GM12892 (cell line): ENCODE results near the gene BAZ2B.
A peak's percentile ranks its signal among the peaks of the same experiment; 100 is the strongest.

ENCODE experiments used
- DNase-seq: peaks from one replicate; pipeline ENCODE4 v3.0.0; 2011; ENCODE audit not compliant: insufficient read length
- FAIRE-seq: peaks from 2 replicates; lab custom pipeline; 2011; peaks lifted over from hg19 to GRCh38; lab: Jason Lieb, UNC
- POLR2A ChIP-seq: IDR thresholded peaks from 2 replicates; pipeline ENCODE4 v1.6.1; 2011; ENCODE audit warnings: low read depth, low read length, control low read depth
- POLR2AphosphoS5 ChIP-seq: IDR thresholded peaks from 2 replicates; pipeline ENCODE4 v1.6.1; 2011; ENCODE audit warnings: low read depth, low read length, control low read depth
- TAF1 ChIP-seq: IDR thresholded peaks from 2 replicates; pipeline ENCODE4 v1.6.1; 2011; ENCODE audit warnings: low read depth, mild to moderate bottlenecking, control low read depth, low read length, borderline replicate concordance

BAZ2B gene

DNA sequence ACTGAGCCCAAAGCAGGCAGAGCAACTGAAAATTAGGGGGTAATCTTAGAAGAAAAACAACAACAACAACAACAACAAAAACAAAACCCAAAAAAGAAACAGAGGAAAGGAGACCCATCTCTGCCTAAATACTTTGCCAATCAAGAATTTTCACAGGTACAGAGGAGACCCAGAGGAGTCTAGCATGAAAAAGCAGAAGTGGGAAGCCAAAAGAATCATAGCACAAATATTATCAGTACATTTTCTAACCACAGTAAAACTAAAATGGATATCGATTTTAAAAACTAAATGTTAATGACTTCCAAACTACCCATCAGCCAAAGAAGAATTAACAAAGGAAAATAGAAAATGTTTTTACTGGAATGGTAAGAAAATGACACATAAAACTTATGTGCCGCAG lies 148.1 kb downstream of the BAZ2B start:
- no peak for FAIRE-seq

DNA sequence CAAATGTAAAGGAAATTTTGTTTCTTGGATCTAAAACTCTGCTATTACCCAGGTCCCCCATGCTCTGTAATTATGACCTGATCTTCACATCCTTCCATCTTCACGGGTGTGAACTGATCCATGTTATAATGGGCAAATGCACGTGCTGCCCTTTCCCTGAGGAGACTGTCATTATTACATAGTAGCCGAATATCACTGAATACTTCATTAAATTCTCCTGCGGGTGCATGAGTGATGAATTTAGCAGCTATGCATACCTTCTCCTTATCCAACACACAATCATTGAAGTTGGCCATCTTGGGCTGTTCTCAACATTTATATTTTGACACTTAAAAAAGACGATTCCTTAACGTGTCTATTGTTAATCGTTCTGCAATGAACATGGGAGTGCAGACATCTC lies 153.4 kb downstream of the BAZ2B start:
- FAIRE-seq, result no peak

More for the DNA sequence above, 148.1 kb downstream of the BAZ2B start:
- DNase-seq, result no peak
- TF ChIP-seq TAF1 (no peak), POLR2A (no peak), POLR2AphosphoS5 (no peak)

DNA sequence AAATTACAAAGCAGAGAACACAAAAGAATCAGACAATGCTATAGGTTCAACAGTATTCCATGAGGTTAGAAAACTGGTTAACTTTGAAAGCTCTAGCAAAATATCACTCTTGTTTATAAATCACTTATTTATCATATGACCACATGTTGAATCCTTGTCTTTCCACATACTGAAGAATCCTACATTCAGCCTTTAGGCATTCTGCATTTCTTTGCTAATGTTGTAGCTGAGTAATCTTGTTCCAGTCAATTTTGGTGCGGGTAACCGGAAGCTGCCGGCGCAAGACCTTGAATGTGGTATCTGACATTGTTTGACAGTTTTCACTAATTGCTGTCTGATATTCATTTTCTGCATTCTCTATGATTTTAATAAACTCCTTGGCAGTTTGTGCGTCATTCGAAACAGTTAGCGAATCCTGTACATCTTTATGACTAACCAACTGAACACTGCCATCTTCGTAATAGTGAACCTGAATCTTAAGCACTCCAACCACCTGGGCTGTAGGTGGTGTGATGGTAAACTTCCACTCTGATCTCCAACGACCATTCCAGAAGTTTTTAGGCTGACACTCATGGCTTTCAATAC lies 154.1 kb downstream of the BAZ2B start:
- TF ChIP-seq POLR2AphosphoS5 (no peak), POLR2A (no peak), TAF1 (no peak)
- FAIRE-seq (no peak), DNase-seq (no peak)

More for the DNA sequence above, 153.4 kb downstream of the BAZ2B start:
- TF ChIP-seq POLR2A (no peak), TAF1 (no peak), POLR2AphosphoS5 (no peak)
- no peak for DNase-seq

DNA sequence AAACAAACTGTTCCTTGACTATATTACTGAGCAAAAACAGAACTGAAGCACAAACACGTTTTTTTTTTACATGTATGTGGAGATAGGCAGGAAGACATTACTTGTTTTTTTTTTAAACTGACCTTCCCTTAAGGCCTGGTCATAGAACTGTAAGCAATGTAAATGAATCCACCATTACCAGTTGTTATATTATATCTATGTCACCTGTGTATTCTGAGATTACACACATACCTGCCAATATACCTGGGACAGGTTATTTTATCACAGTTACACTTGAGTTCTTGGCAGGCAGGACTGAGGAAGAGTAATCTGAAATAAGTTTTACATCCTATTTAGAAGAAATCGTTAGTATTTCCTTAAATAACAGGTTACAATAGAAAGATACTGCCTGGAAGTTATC lies 155.3 kb downstream of the BAZ2B start:
- DNase-seq (no peak), FAIRE-seq (no peak)
- TF ChIP-seq POLR2A, result no peak

- TF ChIP-seq TAF1, result no peak
- DNase-seq (no peak), FAIRE-seq (no peak)
Observed at GRCh38 chr2:159460227-159460626, 156.1 kb downstream of the BAZ2B start.

DNA sequence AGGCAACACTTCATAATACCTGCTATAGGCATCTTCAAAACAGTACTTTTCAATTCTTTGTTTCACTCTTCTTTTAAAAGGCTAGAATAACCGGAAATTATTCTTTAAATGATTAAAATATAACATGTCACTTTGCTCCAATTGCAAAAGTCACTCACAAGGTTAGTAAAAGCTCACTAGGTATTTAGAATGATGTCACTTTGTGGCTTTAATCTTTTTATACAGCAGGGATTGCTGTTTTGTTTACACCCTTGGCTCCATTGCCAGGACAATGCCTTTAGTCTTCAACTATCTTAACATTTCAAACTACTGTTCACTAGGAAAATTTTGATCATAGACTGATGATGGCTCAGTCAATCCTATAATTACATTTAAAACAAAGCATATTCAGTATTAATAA lies 157.1 kb downstream of the BAZ2B start:
- no peak for TF ChIP-seq POLR2AphosphoS5
- no peak for TF ChIP-seq POLR2A
- no peak for FAIRE-seq

DNA sequence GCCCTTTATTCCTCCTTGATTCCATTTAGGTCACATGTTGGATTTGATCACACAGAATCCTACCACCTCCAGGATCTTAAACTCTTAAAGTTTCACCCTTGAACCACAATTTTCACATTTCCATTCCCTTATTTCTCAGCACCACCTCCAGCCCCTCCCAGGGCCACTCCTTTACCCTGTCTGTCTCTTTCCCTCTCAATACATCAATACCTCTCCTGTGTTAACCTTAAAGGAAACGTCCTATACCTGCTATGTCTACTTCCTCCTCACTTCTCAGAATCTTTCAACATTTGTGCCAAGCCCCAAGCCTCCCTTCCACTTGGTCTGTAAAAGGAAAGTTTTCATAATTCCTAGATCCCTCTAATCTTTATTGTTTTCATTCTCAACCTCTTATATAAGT lies 158.8 kb downstream of the BAZ2B start:
- DNase-seq, result no peak
- TF ChIP-seq POLR2A (no peak), TAF1 (no peak), POLR2AphosphoS5 (no peak)
- FAIRE-seq, result no peak

More for the DNA sequence above, 157.1 kb downstream of the BAZ2B start:
- DNase-seq, result no peak

DNA sequence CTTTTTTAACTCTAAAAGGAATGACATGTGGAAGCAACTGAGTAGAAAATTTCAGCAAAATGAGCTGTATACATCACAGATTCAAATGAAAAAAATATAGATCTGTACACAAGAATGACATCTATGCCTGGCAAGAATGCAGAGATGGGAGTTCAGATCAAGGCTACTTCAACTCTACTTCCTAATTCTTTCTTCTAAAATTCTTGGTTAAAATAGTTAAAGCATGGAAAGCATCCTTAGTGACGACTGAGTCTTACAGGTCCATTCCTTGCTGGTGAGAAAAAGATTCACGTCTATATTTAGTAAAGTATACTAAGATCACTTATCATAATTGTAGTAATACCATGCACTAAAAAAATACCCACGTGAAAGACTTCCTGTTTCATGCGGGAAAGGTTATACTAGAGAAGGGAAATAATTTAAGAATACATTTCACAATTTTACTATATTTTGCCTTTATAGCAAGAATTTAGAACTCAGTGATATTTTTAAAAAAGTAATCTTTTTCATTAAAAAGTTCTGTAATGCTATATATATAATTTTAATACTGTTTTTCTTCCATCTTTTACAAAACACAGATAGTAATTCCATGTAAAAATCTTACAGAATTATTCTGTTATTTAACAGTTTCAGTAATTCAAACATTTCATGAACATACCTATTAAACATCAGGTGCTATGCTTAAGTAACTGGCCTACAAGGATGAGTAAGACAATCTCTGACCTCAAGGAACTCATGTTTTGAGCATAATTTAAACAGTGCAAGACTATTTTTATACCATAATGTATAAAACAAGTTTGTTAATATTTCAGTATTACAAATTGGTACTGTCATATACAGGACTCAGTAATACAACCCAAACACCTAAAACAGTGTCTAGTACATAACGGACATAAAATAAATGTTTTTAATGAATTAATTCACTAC lies 159.6 kb downstream of the BAZ2B start:
- peak; percentile 9 for FAIRE-seq
- TF ChIP-seq TAF1 (no peak), POLR2A (no peak), POLR2AphosphoS5 (no peak)
- DNase-seq, result no peak

- DNase-seq (no peak), FAIRE-seq (no peak)
Observed at GRCh38 chr2:159455330-159455918, 160.9 kb downstream of the BAZ2B start.

GRCh38 chr2:159454185-159454584 lies 162.2 kb downstream of the BAZ2B start:
- no peak for DNase-seq
- FAIRE-seq, result no peak
- TF ChIP-seq POLR2A, result no peak
- no peak for TF ChIP-seq TAF1
- no peak for TF ChIP-seq POLR2AphosphoS5

More at GRCh38 chr2:159455330-159455918, 160.9 kb downstream of the BAZ2B start:
- TF ChIP-seq POLR2A (no peak), POLR2AphosphoS5 (no peak), TAF1 (no peak)

- TF ChIP-seq POLR2AphosphoS5, result no peak
- TF ChIP-seq POLR2A, result no peak
- no peak for TF ChIP-seq TAF1
- no peak for DNase-seq
- no peak for FAIRE-seq
Observed at GRCh38 chr2:159450180-159450579, 166.2 kb downstream of the BAZ2B start.
